Activated effector memory CD4-positive, alpha-beta T cell treated with Interleukin-2 at 50 U/mL for 16 hours (primary cell): ENCODE results near the gene PERP.

Experiments
- DNase-seq: peaks from one replicate; pipeline ENCODE4 v3.0.0-alpha.2; 2020

Gene PERP

DNA sequence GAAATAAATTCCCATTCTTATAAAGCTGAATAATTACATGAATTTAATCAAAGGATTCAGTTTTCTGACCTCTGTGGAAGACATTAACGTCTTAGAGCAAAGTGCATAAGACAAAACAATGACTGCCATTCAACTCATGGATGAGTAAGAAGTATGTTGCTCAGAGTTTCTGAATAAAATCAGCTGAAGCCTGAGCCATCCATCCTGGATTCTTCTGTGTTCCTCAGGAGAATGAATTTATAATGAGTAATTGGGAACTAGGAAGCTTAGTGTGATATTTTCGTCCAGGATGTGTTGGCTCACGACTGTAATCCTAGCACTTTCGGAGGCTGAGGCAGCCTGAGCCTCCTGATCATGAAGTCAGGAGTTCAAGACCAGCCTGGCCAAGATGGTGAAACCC is 62.8 kb downstream of the PERP start:
- DNase-seq = no peak
